H1 (cell line): ENCODE data around the gene RGS9BP. TPM values are rescaled to one million over a fixed set of nuclear protein-coding genes. Genes with fewer than 3 reads are reported as not detected.

Experiments used
- CTCF ChIA-PET: fragments of 300-600 bp; sonication (Branson Sonifier 250); formaldehyde crosslinking; loops from one replicate; lab custom pipeline; 2021; ENCODE audit not compliant: partially characterized antibody; lab: Charles Lee
- POLR2A ChIA-PET: fragments of 300-600 bp; sonication (Branson Sonifier 250); formaldehyde crosslinking; loops from one replicate; lab custom pipeline; 2021; ENCODE audit warnings: inconsistent platforms; ENCODE audit not compliant: partially characterized antibody; lab: Charles Lee
- DNase-seq, 2 experiments: peaks; one replicate each; pipeline versions ENCODE4 v3.0.0 to v3.0.0-alpha.2; 2010 to 2022; ENCODE audit warnings: low spot score in 2 of 2, low read depth in 1 of 2, mixed read lengths in 1 of 2
- FAIRE-seq: peaks from 2 replicates; lab custom pipeline; 2011; peaks lifted over from hg19 to GRCh38; lab: Jason Lieb, UNC
- H2AFZ ChIP-seq: 2 replicates; pipeline ENCODE4 v1.8.1; 2012; ENCODE audit warnings: low read length, inconsistent platforms
- H2AK5ac ChIP-seq: 2 replicates; pipeline ENCODE4 v1.6.1; 2013; ENCODE audit warnings: low read depth, low read length
- H2BK120ac ChIP-seq: replicated peaks from 2 replicates; pipeline ENCODE3; 2013; ENCODE audit warnings: low read depth, low read length, inconsistent platforms
- H2BK12ac ChIP-seq: 2 replicates; pipeline ENCODE4 v1.6.1; 2013; ENCODE audit warnings: low read depth, low read length
- H2BK15ac ChIP-seq: 2 replicates; pipeline ENCODE4 v1.6.1; 2013; ENCODE audit warnings: low read length
- H2BK20ac ChIP-seq: 2 replicates; pipeline ENCODE4 v1.6.1; 2013; ENCODE audit warnings: low read length
- H2BK5ac ChIP-seq: 2 replicates; pipeline ENCODE4 v1.6.1; 2013; ENCODE audit warnings: low read depth, low read length
- H3K14ac ChIP-seq: 2 replicates; pipeline ENCODE4 v1.6.1; 2013; ENCODE audit warnings: inconsistent platforms; ENCODE audit not compliant: insufficient read length
- H3K18ac ChIP-seq: 2 replicates; pipeline ENCODE4 v1.6.1; 2013; ENCODE audit warnings: low read length; ENCODE audit errors: extremely low read depth
- H3K23ac ChIP-seq: 2 replicates; pipeline ENCODE4 v1.6.1; 2013; ENCODE audit warnings: inconsistent platforms; ENCODE audit not compliant: insufficient read length
- H3K23me2 ChIP-seq: 2 replicates; pipeline ENCODE4 v1.6.1; 2013; ENCODE audit warnings: low read depth, low read length
- H3K27ac ChIP-seq: 2 replicates; pipeline ENCODE4 v1.6.1; 2011; ENCODE audit warnings: low read depth, low read length, inconsistent platforms
- H3K27me3 ChIP-seq, 4 experiments: replicated peaks in 1 of 4; 1 replicate in 1 of 4; 2 replicates in 3 of 4; pipeline versions ENCODE4 v1.6.1 to v1.8.1; 2011 to 2013; ENCODE audit warnings: low read length in 3 of 4, mild to moderate bottlenecking in 3 of 4, inconsistent platforms in 2 of 4, mixed read lengths in 2 of 4, moderate library complexity in 1 of 4; ENCODE audit not compliant: control insufficient read depth in 3 of 4, insufficient read depth in 3 of 4; ENCODE audit errors: extremely low read depth in 1 of 4
- H3K36me3 ChIP-seq, 4 experiments: 2 replicates each; pipeline versions ENCODE4 v1.6.1 to v1.8.1; 2011 to 2013; ENCODE audit warnings: mild to moderate bottlenecking in 4 of 4, low read length in 3 of 4, moderate library complexity in 2 of 4, control low read depth in 1 of 4, inconsistent platforms in 1 of 4; ENCODE audit not compliant: insufficient read depth in 4 of 4, control insufficient read depth in 2 of 4
- H3K4ac ChIP-seq: replicated peaks from 2 replicates; pipeline ENCODE3; 2013; ENCODE audit warnings: low read length, low read depth, mixed read lengths, inconsistent platforms; ENCODE audit not compliant: insufficient read length
- H3K4me1 ChIP-seq, 4 experiments: replicated peaks in 1 of 4; 1 replicate in 1 of 4; 2 replicates in 3 of 4; pipeline versions ENCODE4 v1.6.1 to v1.8.1; 2011 to 2013; ENCODE audit warnings: low read length in 3 of 4, inconsistent platforms in 2 of 4, mixed read lengths in 1 of 4; ENCODE audit not compliant: insufficient read depth in 4 of 4, control insufficient read depth in 3 of 4
- H3K4me2 ChIP-seq, 2 experiments: 2 replicates each; pipeline versions ENCODE4 v1.6.1 to v1.8.1; 2011 to 2013; ENCODE audit warnings: low read depth in 2 of 2, low read length in 2 of 2, control low read depth in 1 of 2, inconsistent platforms in 1 of 2, mild to moderate bottlenecking in 1 of 2; ENCODE audit not compliant: insufficient read depth in 1 of 2
- H3K4me3 ChIP-seq, 4 experiments: fragments of 200-600, 300-600 bp in 1 of 4; sonication (generic), shearing (Covaris generic), sonication (Bioruptor Twin) in 1 of 4; 2 replicates each; pipeline versions ENCODE4 v1.5.1 to v1.8.1; 2011 to 2016; ENCODE audit warnings: low read length in 4 of 4, low read depth in 3 of 4, control low read depth in 2 of 4, inconsistent platforms in 2 of 4, mild to moderate bottlenecking in 2 of 4, mixed read lengths in 1 of 4, moderate library complexity in 1 of 4; ENCODE audit not compliant: insufficient read depth in 2 of 4; ENCODE audit errors: extremely low read depth in 1 of 4
- H3K56ac ChIP-seq: replicated peaks from 2 replicates; pipeline ENCODE3; 2013; ENCODE audit warnings: low read depth, mild to moderate bottlenecking, mixed read lengths, low read length, inconsistent platforms; ENCODE audit not compliant: insufficient read length
- H3K79me1 ChIP-seq: 2 replicates; pipeline ENCODE4 v1.6.1; 2013; ENCODE audit warnings: low read depth, low read length, control low read depth
- H3K79me2 ChIP-seq, 2 experiments: 2 replicates each; pipeline versions ENCODE4 v1.6.1 to v1.8.1; 2012 to 2013; ENCODE audit warnings: low read length in 2 of 2, mild to moderate bottlenecking in 2 of 2, inconsistent platforms in 1 of 2; ENCODE audit not compliant: insufficient read depth in 2 of 2, control insufficient read depth in 1 of 2
- H3K9ac ChIP-seq, 4 experiments: replicated peaks in 1 of 4; 1 replicate in 1 of 4; 2 replicates in 3 of 4; pipeline versions ENCODE4 v1.6.1 to v1.8.1; 2011 to 2013; ENCODE audit warnings: low read depth in 3 of 4, low read length in 3 of 4, control low read depth in 2 of 4, mild to moderate bottlenecking in 2 of 4, moderate library complexity in 2 of 4, inconsistent platforms in 1 of 4; ENCODE audit errors: extremely low read depth in 1 of 4
- H3K9me3 ChIP-seq, 2 experiments: 2 replicates each; pipeline versions ENCODE4 v1.6.1 to v1.8.1; 2012 to 2013; ENCODE audit warnings: mild to moderate bottlenecking in 2 of 2, moderate library complexity in 2 of 2, control low read depth in 1 of 2, inconsistent platforms in 1 of 2, low read depth in 1 of 2, low read length in 1 of 2, mixed read lengths in 1 of 2; ENCODE audit not compliant: insufficient read depth in 2 of 2
- H4K20me1 ChIP-seq, 2 experiments: replicated peaks in 1 of 2; 2 replicates each; pipeline versions ENCODE3 to v1.8.1; 2011 to 2013; ENCODE audit warnings: inconsistent platforms in 2 of 2, low read length in 2 of 2, mild to moderate bottlenecking in 1 of 2; ENCODE audit not compliant: insufficient read depth in 2 of 2, control insufficient read depth in 1 of 2
- H4K5ac ChIP-seq: 2 replicates; pipeline ENCODE4 v1.6.1; 2013; ENCODE audit warnings: low read length, low read depth, mixed read lengths, inconsistent platforms; ENCODE audit not compliant: insufficient read length
- H4K8ac ChIP-seq: 2 replicates; pipeline ENCODE4 v1.8.0; 2013; ENCODE audit warnings: mild to moderate bottlenecking, moderate library complexity, low read length, inconsistent platforms; ENCODE audit not compliant: insufficient read depth; ENCODE audit errors: extremely low read depth
- H4K91ac ChIP-seq: replicated peaks from 2 replicates; pipeline ENCODE3; 2013; ENCODE audit warnings: low read length, mixed read lengths, inconsistent platforms; ENCODE audit not compliant: insufficient read length
- RAD21 ChIP-seq, 2 experiments: IDR thresholded peaks in 1 of 2; conservative IDR thresholded peaks in 1 of 2; 2 replicates each; pipeline ENCODE4 v1.6.1; 2011; ENCODE audit warnings: low read depth in 2 of 2, low read length in 2 of 2, improper control_type of control experiment in 1 of 2, inconsistent platforms in 1 of 2, mild to moderate bottlenecking in 1 of 2, moderate library complexity in 1 of 2
- TBP ChIP-seq: IDR thresholded peaks from 2 replicates; pipeline ENCODE4 v1.6.1; 2011; ENCODE audit warnings: low read depth, low read length, improper control_type of control experiment
- WGBS, 2 experiments: shearing (Covaris generic) in 1 of 2; methylation state at CpG; one replicate each; pipeline versions ENCODE4 v1.1.6 to v1.1.7; 2013 to 2015; ENCODE audit warnings: low lambda C conversion rate in 2 of 2, mixed read lengths in 2 of 2, inconsistent platforms in 1 of 2, low coverage in 1 of 2, missing lambda C conversion rate in 1 of 2; ENCODE audit not compliant: insufficient replicate concordance in 2 of 2, insufficient coverage in 1 of 2, insufficient read length in 1 of 2; ENCODE audit errors: extremely low coverage in 1 of 2, missing lambda C conversion rate in 1 of 2; 5-methylcytosine and 5-hydroxymethylcytosine counted together
- polyA plus RNA-seq, 7 experiments: library from polyadenylated mRNA; depleted of rRNA in 3 of 7; stranded (reverse) in 5 of 7; unstranded in 2 of 7; fragments of >200 nt in 5 of 7; fragments of 200-250 nt in 2 of 7; gene quantifications; 1 replicate in 5 of 7; 2 replicates in 1 of 7; 4 replicates in 1 of 7; pipeline versions ENCODE4 v1.2.1 to v1.2.3, GENCODE V29; 2011 to 2013; ENCODE audit warnings: missing spikeins in 2 of 7, mixed read lengths in 2 of 7
- total RNA-seq: library from RNA; stranded (reverse); fragmentation: NEBNext Ultra II Directional; extraction: Animal tissue kit (Norgen Biotek cat#: 25700); gene quantifications from 2 replicates; pipeline ENCODE4 v1.2.1, GENCODE V29; 2021
- TF ChIP-seq, protein P1 (sequence below), 3 experiments: IDR thresholded peaks; 1 replicate in 2 of 3; 2 replicates in 1 of 3; pipeline versions ENCODE4 v1.5.1 to v1.6.1; 2011; ENCODE audit warnings: low read length in 3 of 3, mild to moderate bottlenecking in 3 of 3, inconsistent platforms in 2 of 3, low read depth in 1 of 3, moderate library complexity in 1 of 3; ENCODE audit not compliant: insufficient read depth in 1 of 3; ENCODE audit errors: control extremely low read depth in 1 of 3

RGS9BP gene
- total and polyA plus RNA-seq, 2 of the 8 experiments (the other 6 are each of a cell fraction or from before 2014, with no cell fraction given), result 0.11 to 0.26 TPM

DNA sequence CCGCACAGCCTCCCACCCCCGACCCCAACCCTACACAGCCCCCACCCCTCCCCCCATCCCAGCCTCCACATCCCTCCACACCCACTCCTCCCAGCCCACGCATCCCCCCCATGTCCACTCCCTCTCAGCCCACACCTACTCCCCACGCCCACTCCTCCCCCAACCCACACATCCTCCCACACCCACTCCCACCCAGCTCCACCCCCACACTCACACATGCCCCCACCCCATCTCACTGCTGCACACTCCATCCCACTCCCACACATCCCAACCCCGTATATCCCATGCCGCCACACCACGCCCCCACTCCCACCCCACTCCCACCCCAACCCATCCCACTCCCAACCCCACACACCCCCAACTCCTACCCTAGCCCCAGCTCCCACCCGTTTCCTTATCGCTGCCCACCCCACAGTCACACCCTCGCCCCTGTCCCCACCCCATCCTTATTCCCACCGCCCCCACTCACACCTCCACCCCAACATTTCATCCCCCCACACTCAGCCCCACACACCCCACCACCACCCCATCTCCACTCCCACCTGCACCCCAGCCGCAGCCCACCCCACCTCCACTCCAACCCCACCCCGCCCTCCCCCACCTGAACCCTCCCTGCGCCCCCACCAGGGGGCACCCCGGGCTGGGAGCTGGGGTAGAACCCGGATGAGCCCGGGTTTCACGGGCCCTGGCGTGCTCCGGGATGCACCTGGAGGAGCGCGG, 44.7 kb downstream of the RGS9BP start:
- Histone ChIP-seq H3K79me2 (no peaks in the 10 kb centered on the region), H4K5ac (no peak overlapping the region), H3K56ac (no peak overlapping the region), H3K4me3 (no peak overlapping the region), H3K4me1 (peaks cover 0 to 3% (median 1%) of the 10 kb centered on the region in 4 experiments; a peak in 2 of 7 replicates), H3K23me2 (peaks cover 1% of the 10 kb centered on the region; the same call in 1 of the 2 replicates), H2BK12ac (no peak overlapping the region), H2BK120ac (no peak overlapping the region), H3K79me1 (no peaks in the 10 kb centered on the region), H3K27ac (no peak overlapping the region), H3K9me3 (peaks cover 0 to 5% of the 10 kb centered on the region in 2 experiments; a peak in 1 of 4 replicates), H2AFZ (no peak overlapping the region), H4K91ac (no peak overlapping the region), H3K9ac (no peak overlapping the region), H3K4ac (no peak overlapping the region), H2BK20ac (no peak overlapping the region), H2AK5ac (no peak overlapping the region), H2BK5ac (no peak overlapping the region), H3K23ac (no peak overlapping the region), H3K36me3 (no peaks in the 10 kb centered on the region), H4K8ac (no peak overlapping the region), H2BK15ac (no peak overlapping the region), H4K20me1 (no peaks in the 10 kb centered on the region), H3K27me3 (no peaks in the 10 kb centered on the region), H3K14ac (no peak overlapping the region), H3K18ac (no peak overlapping the region), H3K4me2 (no peak overlapping the region)
- WGBS, 2 experiments, result 80% methylated on average over 3 of the region's 22 CpGs; no CpG with 5 or more reads in 1 of the 2 experiments
- FAIRE-seq (no peak), DNase-seq (no peak)
- ChIA-PET CTCF (interaction anchor here (0.6 to 1.0 kb wide), 3 partner anchors 12 to 84 kb away, joined by 3 to 4 read pairs (median 3); no protein-coding TSS in a partner anchor), POLR2A (no interaction called here)
- peak; percentile 32 to 55; a peak in 3 of 4 replicates for TF ChIP-seq RAD21 (IDR thresholded peaks at IDR 0.05 in 1 of 2, conservative IDR thresholded peaks at IDR 0.05 in 1 of 2; ENCODE audit: low read depth in 2 of 2, low read length in 2 of 2)
- TF ChIP-seq TBP, result no peak
- TF ChIP-seq, protein P1, sequence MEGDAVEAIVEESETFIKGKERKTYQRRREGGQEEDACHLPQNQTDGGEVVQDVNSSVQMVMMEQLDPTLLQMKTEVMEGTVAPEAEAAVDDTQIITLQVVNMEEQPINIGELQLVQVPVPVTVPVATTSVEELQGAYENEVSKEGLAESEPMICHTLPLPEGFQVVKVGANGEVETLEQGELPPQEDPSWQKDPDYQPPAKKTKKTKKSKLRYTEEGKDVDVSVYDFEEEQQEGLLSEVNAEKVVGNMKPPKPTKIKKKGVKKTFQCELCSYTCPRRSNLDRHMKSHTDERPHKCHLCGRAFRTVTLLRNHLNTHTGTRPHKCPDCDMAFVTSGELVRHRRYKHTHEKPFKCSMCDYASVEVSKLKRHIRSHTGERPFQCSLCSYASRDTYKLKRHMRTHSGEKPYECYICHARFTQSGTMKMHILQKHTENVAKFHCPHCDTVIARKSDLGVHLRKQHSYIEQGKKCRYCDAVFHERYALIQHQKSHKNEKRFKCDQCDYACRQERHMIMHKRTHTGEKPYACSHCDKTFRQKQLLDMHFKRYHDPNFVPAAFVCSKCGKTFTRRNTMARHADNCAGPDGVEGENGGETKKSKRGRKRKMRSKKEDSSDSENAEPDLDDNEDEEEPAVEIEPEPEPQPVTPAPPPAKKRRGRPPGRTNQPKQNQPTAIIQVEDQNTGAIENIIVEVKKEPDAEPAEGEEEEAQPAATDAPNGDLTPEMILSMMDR (IDR thresholded peaks at IDR 0.05; ENCODE audit: control extremely low read depth in 1 of 3, insufficient read depth in 1 of 3, low read depth in 1 of 3, low read length in 3 of 3), result peak in 2 of 3 experiments; percentile 16 to 24; a peak in 1 of 4 replicates
